Trophoblast cell (in vitro differentiated cells and primary cell): ENCODE results near the gene C20orf173.

ENCODE experiments used
- DNase-seq, 2 donors: peaks; one replicate each; pipeline ENCODE4 v3.0.0-alpha.2; 2016
- H2AFZ ChIP-seq: 2 replicates; pipeline ENCODE4 v1.6.1; 2013; ENCODE audit warnings: low read length, moderate library complexity, mild to moderate bottlenecking; ENCODE audit not compliant: insufficient read depth, poor library complexity
- H2AK5ac ChIP-seq: 2 replicates; pipeline ENCODE4 v1.6.1; 2013; ENCODE audit warnings: mild to moderate bottlenecking, low read length
- H2BK120ac ChIP-seq: 2 replicates; pipeline ENCODE4 v1.6.1; 2013; ENCODE audit warnings: low read length, mild to moderate bottlenecking, moderate library complexity; ENCODE audit not compliant: insufficient read depth, poor library complexity
- H2BK12ac ChIP-seq: 2 replicates; pipeline ENCODE4 v1.6.1; 2013; ENCODE audit warnings: mild to moderate bottlenecking, low read length, moderate library complexity
- H2BK5ac ChIP-seq: 2 replicates; pipeline ENCODE4 v1.6.1; 2013; ENCODE audit warnings: low read length, low read depth, moderate library complexity, mild to moderate bottlenecking; ENCODE audit not compliant: poor library complexity
- H3K14ac ChIP-seq: 2 replicates; pipeline ENCODE4 v1.6.1; 2013; ENCODE audit warnings: mild to moderate bottlenecking, low read length
- H3K18ac ChIP-seq: 2 replicates; pipeline ENCODE4 v1.6.1; 2013; ENCODE audit warnings: mild to moderate bottlenecking, low read length
- H3K23ac ChIP-seq: 2 replicates; pipeline ENCODE4 v1.6.1; 2013; ENCODE audit warnings: low read length
- H3K27ac ChIP-seq: 2 replicates; pipeline ENCODE4 v1.5.1; 2013; ENCODE audit warnings: low read depth, mild to moderate bottlenecking, inconsistent platforms, low read length, moderate library complexity
- H3K27me3 ChIP-seq: 2 replicates; pipeline ENCODE4 v1.6.1; 2013; ENCODE audit warnings: inconsistent platforms, mild to moderate bottlenecking, low read length, moderate library complexity; ENCODE audit not compliant: insufficient read depth
- H3K36me3 ChIP-seq, 2 experiments: 1 replicate in 1 of 2; 2 replicates in 1 of 2; pipeline ENCODE4 v1.6.1; 2013; ENCODE audit warnings: low read length in 2 of 2, mild to moderate bottlenecking in 2 of 2, moderate library complexity in 1 of 2; ENCODE audit not compliant: insufficient read depth in 2 of 2, control insufficient read depth in 1 of 2
- H3K4ac ChIP-seq: 2 replicates; pipeline ENCODE4 v1.6.1; 2013; ENCODE audit warnings: low read depth, mild to moderate bottlenecking, low read length, moderate library complexity
- H3K4me1 ChIP-seq, 2 experiments: 1 replicate in 1 of 2; 2 replicates in 1 of 2; pipeline ENCODE4 v1.6.1; 2013; ENCODE audit warnings: low read length in 2 of 2, mild to moderate bottlenecking in 2 of 2, moderate library complexity in 1 of 2; ENCODE audit not compliant: insufficient read depth in 2 of 2, control insufficient read depth in 1 of 2
- H3K4me2 ChIP-seq: 2 replicates; pipeline ENCODE4 v1.6.1; 2013; ENCODE audit warnings: inconsistent platforms, mild to moderate bottlenecking, low read length, moderate library complexity
- H3K4me3 ChIP-seq: 2 replicates; pipeline ENCODE4 v1.5.1; 2013; ENCODE audit warnings: mild to moderate bottlenecking, low read depth, low read length, inconsistent platforms
- H3K79me1 ChIP-seq: one replicate; pipeline ENCODE4 v1.6.1; 2013; ENCODE audit warnings: low read length
- H3K79me2 ChIP-seq: 2 replicates; pipeline ENCODE4 v1.6.1; 2013; ENCODE audit warnings: low read length, mild to moderate bottlenecking; ENCODE audit not compliant: control insufficient read depth, insufficient read depth, poor library complexity
- H3K9ac ChIP-seq: 2 replicates; pipeline ENCODE4 v1.6.1; 2013; ENCODE audit warnings: mild to moderate bottlenecking, low read length
- H3K9me3 ChIP-seq: 2 replicates; pipeline ENCODE4 v1.6.1; 2013; ENCODE audit warnings: low read depth, mild to moderate bottlenecking, control low read depth, inconsistent platforms, low read length; ENCODE audit not compliant: insufficient read depth
- H4K12ac ChIP-seq: 2 replicates; pipeline ENCODE4 v1.6.1; 2013; ENCODE audit warnings: low read depth, mild to moderate bottlenecking, low read length, moderate library complexity
- H4K8ac ChIP-seq: 2 replicates; pipeline ENCODE4 v1.6.1; 2013; ENCODE audit warnings: low read depth, mild to moderate bottlenecking, low read length, moderate library complexity
- H4K91ac ChIP-seq: one replicate; pipeline ENCODE4 v1.6.1; 2013; ENCODE audit warnings: low read depth, mild to moderate bottlenecking, low read length, moderate library complexity
- WGBS: extraction: QIAGEN DNeasy Blood & Tissue Kit; methylation state at CpG from one replicate; pipeline ENCODE4 v1.1.7; 2013; ENCODE audit warnings: missing lambda C conversion rate; ENCODE audit not compliant: insufficient read length, insufficient coverage; ENCODE audit errors: extremely low coverage; 5-methylcytosine and 5-hydroxymethylcytosine counted together

Gene C20orf173

GRCh38 chr20:35552914-35553313, 23.5 kb upstream of the C20orf173 start:
- H2AK5ac ChIP-seq, result no peak overlapping the region
- H3K9ac ChIP-seq, result no peak overlapping the region
- no peak for DNase-seq
- H3K4me3 ChIP-seq, result no peak overlapping the region
- H2AFZ ChIP-seq, result no peak overlapping the region
- no peak overlapping the region for H3K18ac ChIP-seq
- no peaks in the 10 kb centered on the region for H3K4me1 ChIP-seq
- H3K9me3 ChIP-seq, result no peaks in the 10 kb centered on the region
- no peak overlapping the region for H3K4ac ChIP-seq
- no peak overlapping the region for H4K8ac ChIP-seq
- H3K14ac ChIP-seq, result no peak overlapping the region
- H3K79me2 ChIP-seq, result no peaks in the 10 kb centered on the region
- H4K12ac ChIP-seq, result no peak overlapping the region
- H3K36me3 ChIP-seq, result peaks cover 69 to 82% of the 10 kb centered on the region in 2 experiments
- no peaks in the 10 kb centered on the region for H3K27me3 ChIP-seq
- no peak overlapping the region for H2BK5ac ChIP-seq
- H3K27ac ChIP-seq, result no peak overlapping the region
- no peak overlapping the region for H3K4me2 ChIP-seq
- no peak overlapping the region for H2BK12ac ChIP-seq
- H4K91ac ChIP-seq, result no peak overlapping the region
- H2BK120ac ChIP-seq, result no peak overlapping the region
- H3K79me1 ChIP-seq, result no peaks in the 10 kb centered on the region
- H3K23ac ChIP-seq, result no peak overlapping the region
- WGBS, result no CpG with 5 or more reads among the region's 3 CpGs

- DNase-seq, result no peak
- no peak overlapping the region for H2BK12ac ChIP-seq
- H3K36me3 ChIP-seq, result peaks cover 61 to 79% of the 10 kb centered on the region in 2 experiments
- H3K27me3 ChIP-seq, result no peaks in the 10 kb centered on the region
- H4K12ac ChIP-seq, result no peak overlapping the region
- no peak overlapping the region for H2AFZ ChIP-seq
- H2BK120ac ChIP-seq, result no peak overlapping the region
- WGBS, result no CpG with 5 or more reads among the region's 4 CpGs
- no peak overlapping the region for H3K18ac ChIP-seq
- no peak overlapping the region for H3K4me3 ChIP-seq
- H3K79me1 ChIP-seq, result no peaks in the 10 kb centered on the region
- no peaks in the 10 kb centered on the region for H3K4me1 ChIP-seq
- H3K4me2 ChIP-seq, result no peak overlapping the region
- no peak overlapping the region for H3K9ac ChIP-seq
- no peak overlapping the region for H3K27ac ChIP-seq
- no peak overlapping the region for H2BK5ac ChIP-seq
- no peak overlapping the region for H3K4ac ChIP-seq
- no peaks in the 10 kb centered on the region for H3K9me3 ChIP-seq
- no peak overlapping the region for H3K14ac ChIP-seq
- H4K91ac ChIP-seq, result no peak overlapping the region
- no peaks in the 10 kb centered on the region for H3K79me2 ChIP-seq
- no peak overlapping the region for H2AK5ac ChIP-seq
- H3K23ac ChIP-seq, result no peak overlapping the region
- H4K8ac ChIP-seq, result no peak overlapping the region
Observed at GRCh38 chr20:35551503-35551902, 22.1 kb upstream of the C20orf173 start.

- Histone ChIP-seq H4K12ac (no peak overlapping the region), H3K18ac (no peak overlapping the region), H3K36me3 (peaks cover 35 to 50% of the 10 kb centered on the region in 2 experiments), H3K4ac (no peak overlapping the region), H4K91ac (no peak overlapping the region), H2BK120ac (no peak overlapping the region), H3K27ac (no peak overlapping the region), H2AK5ac (no peak overlapping the region), H3K9ac (no peak overlapping the region), H3K79me1 (peaks cover 3% of the 10 kb centered on the region), H2AFZ (no peak overlapping the region), H3K4me2 (no peak overlapping the region), H3K14ac (no peak overlapping the region), H3K4me1 (peaks cover 5 to 6% of the 10 kb centered on the region in 2 experiments), H2BK5ac (no peak overlapping the region), H2BK12ac (no peak overlapping the region), H4K8ac (no peak overlapping the region), H3K27me3 (no peaks in the 10 kb centered on the region), H3K23ac (no peak overlapping the region), H3K9me3 (no peaks in the 10 kb centered on the region), H3K79me2 (peaks cover 3% of the 10 kb centered on the region), H3K4me3 (no peak overlapping the region)
- no CpG with 5 or more reads among the region's 9 CpGs for WGBS
- DNase-seq, result no peak
Observed at GRCh38 chr20:35547329-35547728, 17.9 kb upstream of the C20orf173 start.

- Histone ChIP-seq H2AK5ac (no peak overlapping the region), H2AFZ (no peak overlapping the region), H3K18ac (no peak overlapping the region), H4K8ac (no peak overlapping the region), H3K27ac (no peak overlapping the region), H3K79me2 (peaks cover 5% of the 10 kb centered on the region), H3K36me3 (peaks cover 28 to 38% of the 10 kb centered on the region in 2 experiments), H3K23ac (no peak overlapping the region), H2BK5ac (no peak overlapping the region), H3K9me3 (no peaks in the 10 kb centered on the region), H2BK120ac (no peak overlapping the region), H2BK12ac (no peak overlapping the region), H3K27me3 (no peaks in the 10 kb centered on the region), H3K14ac (no peak overlapping the region), H4K12ac (no peak overlapping the region), H3K4me3 (no peak overlapping the region), H3K4ac (no peak overlapping the region), H3K9ac (no peak overlapping the region), H3K4me2 (no peak overlapping the region), H3K79me1 (peaks cover 6% of the 10 kb centered on the region), H4K91ac (no peak overlapping the region), H3K4me1 (peaks cover 7 to 9% of the 10 kb centered on the region in 2 experiments)
- DNase-seq, result no peak
- WGBS, result no CpG with 5 or more reads among the region's 1 CpG
Observed at GRCh38 chr20:35546127-35546526, 16.7 kb upstream of the C20orf173 start.
